Smooth muscle cell of the brain vasculature (primary cell): Measurements from ENCODE around the gene CMTM7.

Experiments used
- DNase-seq: peaks from one replicate; pipeline ENCODE4 v3.0.0-alpha.2; 2012; ENCODE audit warnings: low read depth, low spot score

The CMTM7 gene

DNA sequence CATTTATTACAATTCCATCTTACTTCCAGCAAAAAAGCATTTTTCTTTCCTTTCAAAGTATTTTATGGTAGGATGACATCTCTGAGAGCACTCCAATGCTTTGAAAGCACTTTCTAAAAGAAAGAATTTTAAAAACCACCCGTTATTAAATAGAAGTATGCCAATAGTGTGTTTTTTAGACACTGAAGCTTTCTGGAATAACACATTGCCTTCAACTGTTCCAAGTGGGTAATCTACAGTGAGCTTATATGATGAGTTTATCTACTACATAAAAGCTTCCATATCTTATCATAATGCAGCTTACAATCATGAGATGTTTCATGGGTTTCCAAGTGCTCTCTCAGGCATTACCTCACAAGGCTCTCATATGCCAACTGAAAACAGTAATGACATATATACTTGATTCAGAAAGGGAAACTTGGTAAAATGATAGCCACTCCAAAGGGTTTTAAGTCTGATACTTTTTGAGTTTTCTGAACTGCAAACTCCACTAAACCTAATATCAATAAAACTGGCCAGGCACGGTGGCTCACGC lies 96.9 kb downstream of the CMTM7 start:
- no peak for DNase-seq

DNA sequence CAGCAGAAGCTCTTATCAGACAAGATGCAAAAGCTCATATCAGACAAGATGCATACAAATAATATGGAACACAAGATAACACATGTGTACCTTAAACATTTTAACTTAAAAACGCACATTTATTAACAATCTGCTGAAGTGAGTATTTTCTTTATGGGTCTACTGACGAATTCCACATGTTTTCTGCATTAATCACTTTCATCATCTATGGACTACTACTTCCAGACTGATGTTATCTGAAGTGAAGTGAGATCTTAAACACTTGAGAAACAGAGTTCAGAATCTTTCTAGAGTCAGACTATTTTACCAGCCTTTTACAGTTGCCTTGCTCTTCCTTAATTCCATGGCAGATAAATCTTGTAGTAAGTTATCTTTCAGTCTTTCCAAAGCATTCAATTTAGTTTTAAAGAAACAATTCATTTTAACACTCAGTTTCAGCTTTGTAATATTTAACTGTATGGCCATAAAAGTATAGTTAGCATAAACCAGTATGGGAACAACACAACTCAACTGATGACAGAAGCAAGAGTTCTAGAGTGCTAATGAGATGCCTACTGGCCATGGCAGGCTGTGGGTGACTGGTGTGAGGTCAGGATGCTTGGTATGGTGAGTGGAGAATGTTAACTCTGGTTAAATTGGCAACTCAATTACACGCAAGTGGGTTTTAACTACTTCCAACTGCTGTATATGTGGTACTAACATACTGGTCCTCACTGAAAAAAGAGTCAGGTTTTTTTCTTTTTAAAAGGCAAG lies 101.2 kb downstream of the CMTM7 start:
- no peak for DNase-seq

DNA sequence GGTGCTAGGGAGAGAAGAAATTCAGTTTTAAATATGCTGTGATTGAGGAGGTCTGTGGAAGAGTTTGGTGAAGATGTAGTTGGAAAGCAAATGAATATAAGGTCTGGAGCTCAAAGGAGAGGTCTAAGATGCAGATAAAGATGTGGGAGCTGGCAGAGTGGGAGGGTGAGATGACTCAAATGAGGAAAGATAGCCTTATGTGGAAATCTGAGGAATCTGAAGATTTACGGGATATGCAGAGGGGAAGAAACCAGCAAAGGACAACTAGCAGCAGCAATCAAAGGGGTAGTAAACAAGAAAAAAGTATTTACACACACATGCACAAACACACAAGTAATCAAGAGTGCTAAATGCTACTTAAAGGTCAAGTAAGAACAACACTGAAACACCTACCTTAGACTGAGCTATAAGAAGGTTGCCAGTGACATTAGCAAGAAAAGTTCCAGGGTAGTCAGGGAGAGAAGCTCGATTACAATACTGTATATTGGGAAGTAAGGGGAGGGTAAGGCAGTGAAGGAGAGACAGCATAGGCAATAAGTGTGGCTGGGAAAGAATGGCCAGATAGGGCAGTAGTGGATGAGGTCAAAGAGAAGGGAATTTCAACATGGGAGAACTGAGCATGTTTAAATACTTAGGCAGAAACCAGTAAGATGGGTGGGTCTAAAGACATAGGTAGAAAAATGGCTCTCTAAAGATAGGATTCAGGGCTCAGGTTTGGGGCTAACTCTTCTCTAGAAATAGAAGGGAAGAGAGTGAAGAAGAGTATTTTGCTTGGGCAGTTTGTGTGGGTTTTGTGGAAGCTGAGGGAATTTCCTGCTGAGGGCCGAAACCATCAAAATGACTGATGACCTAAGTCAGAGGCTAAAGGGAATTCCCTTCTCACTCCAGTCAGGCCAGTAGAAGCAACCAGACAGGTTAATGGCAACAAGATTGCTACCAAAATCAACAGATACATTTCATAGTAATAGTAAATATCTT lies 102.1 kb downstream of the CMTM7 start:
- DNase-seq: no peak

DNA sequence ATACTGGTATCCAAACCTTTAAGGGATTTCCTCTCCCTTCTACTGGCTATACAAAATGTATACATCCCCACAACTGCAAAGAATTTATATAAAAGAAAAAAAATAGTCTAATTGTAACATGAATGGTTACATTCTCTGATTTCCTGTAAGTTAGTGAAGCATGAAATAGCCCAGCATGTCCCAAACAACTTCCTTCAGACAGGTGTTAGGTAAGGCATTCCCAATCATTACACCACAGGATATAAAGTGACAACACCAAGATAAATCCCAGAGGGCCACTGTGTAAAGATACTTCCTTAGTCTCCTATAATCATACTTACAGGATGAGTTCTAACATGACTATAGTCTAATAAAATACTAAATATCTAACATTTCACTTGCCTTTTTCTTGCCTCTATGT lies 103.4 kb downstream of the CMTM7 start:
- no peak for DNase-seq

DNA sequence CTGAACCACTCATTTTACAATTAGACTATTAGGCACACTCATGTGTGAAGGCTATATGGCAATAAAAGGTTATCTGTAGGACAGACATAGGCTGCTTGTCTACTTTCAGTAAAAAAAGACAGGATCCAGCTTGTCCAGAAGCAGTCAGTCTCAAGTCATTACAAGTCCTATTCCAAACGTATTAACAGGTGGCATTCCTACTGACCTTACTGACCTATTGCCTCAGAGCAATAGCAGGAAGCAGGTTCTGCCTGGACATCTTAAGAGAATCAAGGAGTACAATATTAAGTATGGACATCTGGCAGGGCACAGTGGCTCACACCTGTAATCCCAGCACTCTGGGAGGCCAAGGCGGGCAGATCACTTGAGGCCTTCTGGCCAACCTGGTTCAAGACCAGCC lies 104.0 kb downstream of the CMTM7 start:
- DNase-seq: no peak

DNA sequence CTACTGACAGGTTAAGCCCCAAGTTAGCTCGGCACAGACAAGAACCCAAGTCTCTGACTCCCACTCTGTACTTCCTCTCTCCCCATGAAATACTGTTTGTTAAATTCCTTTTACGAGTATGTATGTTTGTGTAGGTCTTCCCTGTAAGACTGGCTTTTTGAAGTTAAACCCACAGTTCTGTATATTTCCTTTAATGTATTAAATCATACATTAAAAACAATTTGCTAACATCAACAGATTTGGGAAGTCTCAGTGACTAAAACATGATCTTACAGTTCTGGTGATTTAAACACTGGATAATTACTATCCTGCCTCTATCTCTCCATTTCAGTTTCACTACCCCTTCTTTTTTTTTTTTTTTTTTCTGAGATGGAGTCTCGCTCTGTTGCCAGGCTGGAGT lies 106.6 kb downstream of the CMTM7 start:
- DNase-seq: no peak

DNA sequence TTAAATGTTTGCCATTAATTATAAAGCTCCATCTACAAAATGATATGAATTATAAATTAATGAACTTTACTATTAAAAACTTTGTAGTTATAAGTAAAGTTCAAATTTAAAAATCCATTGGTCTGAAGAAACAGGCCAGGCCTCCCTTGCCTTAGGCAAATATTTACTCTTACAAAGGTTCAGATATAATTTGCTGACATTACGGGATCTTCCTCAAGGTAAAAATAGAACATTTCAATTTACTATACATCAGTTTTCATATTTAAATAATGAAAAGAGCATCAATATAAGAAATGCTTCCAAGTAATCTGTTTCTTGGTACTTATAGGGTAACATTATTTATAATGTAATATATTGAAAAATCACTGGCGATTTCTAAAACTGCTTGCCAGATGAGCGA lies 107.3 kb downstream of the CMTM7 start:
- no peak for DNase-seq

DNA sequence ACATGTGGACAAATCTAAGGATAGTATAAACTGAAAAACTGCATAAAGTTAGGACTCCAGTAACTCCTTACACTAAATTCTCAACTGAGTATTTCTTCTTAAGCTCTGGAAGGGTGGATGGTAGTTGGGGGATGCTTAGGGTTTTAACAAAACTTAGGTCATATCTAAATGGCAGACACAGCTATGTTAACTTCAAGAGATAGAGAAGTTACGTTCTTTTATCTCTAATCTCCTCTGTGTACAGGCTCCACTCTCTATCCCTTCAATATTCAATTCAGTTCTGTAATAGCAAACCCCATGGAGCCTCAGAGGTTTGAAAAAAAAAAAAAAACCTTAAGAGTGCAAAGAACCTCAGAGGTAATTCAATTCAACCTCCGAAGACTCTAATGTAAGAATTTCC lies 107.9 kb downstream of the CMTM7 start:
- DNase-seq: no peak

DNA sequence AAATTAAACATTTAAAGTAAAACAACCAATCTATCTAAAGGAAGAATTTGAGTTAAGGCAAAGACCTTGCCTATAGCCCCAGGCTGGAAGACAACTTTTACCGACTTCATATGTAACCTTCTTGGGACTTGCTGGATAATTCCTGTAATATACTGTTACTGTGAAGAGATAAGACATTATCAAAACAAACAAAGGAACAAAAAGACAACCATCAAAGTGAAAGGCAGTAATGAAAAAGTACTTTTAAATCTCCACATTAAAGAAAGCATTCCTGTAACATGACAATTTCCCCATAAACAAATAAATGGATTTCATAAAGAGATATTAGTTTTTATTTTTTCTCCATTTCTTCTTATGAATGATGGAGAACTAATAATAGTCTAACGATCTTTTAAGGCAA lies 108.6 kb downstream of the CMTM7 start:
- no peak for DNase-seq

DNA sequence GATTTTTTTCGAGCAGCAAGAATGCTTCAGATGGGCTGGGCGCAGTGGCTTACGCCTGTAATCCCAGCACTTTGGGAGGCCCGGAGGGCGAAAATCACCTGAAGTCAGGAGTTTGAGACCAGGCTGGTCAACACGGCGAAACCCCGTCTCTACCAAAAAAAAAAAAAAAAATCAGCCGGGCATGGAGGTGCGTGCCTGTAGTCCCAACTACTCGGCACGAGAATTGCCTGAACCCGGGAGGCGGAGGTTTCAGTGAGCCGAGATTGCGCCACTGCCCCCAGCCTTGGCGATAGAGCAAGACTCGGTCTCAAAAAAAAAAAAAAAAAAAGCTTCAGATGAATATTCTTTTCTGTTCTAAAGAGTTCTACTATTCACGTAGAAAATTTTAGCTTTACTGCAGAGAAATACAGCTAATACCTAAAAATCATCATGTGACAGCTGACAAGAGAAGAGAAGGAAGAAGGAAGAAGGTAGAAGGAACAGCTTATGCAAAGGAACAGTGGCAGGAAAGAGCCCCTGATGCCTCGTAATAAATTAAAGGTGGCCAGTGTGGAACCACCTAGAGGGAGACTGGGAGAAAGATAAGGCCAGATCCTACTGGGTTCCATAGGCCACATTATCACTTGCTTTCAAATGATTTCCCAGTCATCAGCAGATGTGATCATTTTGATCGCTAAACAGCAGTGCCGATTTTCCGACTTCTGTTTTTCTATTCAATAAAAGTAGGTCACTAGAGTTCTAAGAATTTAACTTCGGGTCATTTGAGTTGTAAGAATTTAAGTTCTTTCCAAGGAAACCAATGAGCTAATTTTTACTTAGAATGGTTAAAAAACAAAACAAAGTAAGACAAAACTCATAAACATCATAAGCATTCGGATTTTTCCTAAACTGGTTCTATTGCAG lies 109.5 kb downstream of the CMTM7 start:
- DNase-seq: no peak

DNA sequence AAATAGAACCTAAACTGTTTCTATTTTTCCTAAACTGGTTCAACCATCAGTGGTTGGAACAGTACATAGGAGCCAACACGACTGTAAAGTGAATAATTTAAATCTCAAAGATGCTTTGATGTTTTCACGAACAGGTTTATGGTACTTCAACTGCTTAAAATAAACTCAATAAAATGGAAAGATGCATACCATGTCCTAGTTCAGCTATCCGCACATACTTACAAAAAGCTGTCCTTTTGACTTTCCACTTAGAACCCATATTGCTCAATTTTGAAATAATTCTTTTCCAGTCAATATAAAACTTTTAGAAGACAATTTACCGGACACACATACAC lies 110.1 kb downstream of the CMTM7 start:
- no peak for DNase-seq

DNA sequence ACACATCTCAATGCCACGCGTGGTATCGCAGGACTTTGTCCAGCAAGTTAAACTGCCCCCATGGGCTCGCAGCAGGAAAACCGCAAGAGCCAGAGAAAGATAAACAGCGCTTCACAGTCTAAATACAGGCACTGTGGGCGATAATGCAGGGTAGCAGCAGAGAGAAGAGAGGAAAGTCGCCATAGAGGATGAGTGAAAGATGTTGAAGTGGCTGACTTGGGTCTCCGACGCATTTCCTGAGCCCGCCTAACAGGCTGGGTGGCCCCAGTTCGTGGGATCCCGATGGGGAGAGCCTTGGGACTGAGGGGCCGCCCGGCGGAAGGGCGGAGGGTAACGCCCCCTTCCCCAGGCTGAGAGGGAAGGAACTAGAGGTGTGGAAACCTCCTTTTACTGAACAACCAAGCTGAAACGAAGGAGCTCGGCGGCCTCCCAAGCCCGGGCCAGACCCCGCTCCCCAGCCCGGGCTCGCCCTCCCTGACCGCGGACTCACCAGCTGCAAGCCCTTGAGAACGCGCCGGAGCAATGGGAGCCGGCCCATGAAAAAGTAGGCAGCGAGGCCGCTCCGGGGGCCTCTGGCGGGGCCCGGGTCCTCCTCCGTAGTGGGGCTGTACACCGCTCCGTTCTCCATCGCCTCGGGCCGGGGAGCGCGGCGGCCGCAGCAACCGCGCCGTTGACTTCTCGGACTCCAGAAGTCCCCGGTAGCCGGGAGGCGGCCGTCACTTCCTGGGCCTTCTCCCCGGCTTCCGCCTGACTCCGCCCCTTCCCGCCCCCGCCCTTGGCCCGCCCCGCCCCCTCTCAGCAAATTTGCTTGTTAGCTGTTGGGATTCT lies 110.7 kb downstream of the CMTM7 start, which contains the start of gene CMTM6:
CMTM6 (minus strand) TSS at position 735 of the 828 bp plus-strand sequence; CDS start at position 628, 107 bp downstream.
- peak; percentile 41 for DNase-seq

DNA sequence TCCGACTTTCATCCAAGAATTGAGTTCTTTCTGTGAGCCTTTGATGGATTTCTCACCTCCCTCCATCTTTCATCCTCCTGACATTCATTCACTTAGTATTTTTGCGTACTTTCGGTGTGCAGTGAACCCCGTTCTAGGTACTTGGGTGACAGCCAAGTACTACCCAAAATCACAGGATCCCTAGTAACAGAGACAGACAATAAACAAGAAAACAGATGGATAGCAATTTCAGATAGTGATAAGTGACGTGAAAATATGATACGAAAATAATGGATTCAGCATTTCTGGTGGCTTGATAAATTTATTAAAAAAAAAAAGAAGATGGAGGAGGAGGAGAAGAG lies 111.3 kb downstream of the CMTM7 start:
- no peak for DNase-seq
